HG02759 (cell line): Measurements from ENCODE around the gene SNX13.
"Not testable (repeated sequence)": the region's sequence is repeated elsewhere in the genome, so short reads cannot be mapped to it uniquely, and the experiment has no call there.

Experiments
- ATAC-seq: cut with Tn5 transposase; IDR thresholded peaks from one replicate; pipeline ENCODE4 v1.9.1; 2021; ENCODE audit warnings: mild to moderate bottlenecking, moderate library complexity; ENCODE audit not compliant: unreplicated experiment

Gene SNX13

GRCh38 chr7:17915796-17916195 lies 24.5 kb downstream of the SNX13 start:
- no peak for ATAC-seq

- ATAC-seq = no peak
Measured at GRCh38 chr7:17915168-17915567, 25.1 kb downstream of the SNX13 start.

- no peak for ATAC-seq
Measured at GRCh38 chr7:17913250-17913649, 27.0 kb downstream of the SNX13 start.

- no peak for ATAC-seq
Measured at GRCh38 chr7:17912536-17913235, 27.6 kb downstream of the SNX13 start.

- no peak for ATAC-seq
Measured at GRCh38 chr7:17912050-17912449, 28.2 kb downstream of the SNX13 start.

- no peak for ATAC-seq
Measured at GRCh38 chr7:17910377-17910776, 29.9 kb downstream of the SNX13 start.

GRCh38 chr7:17909310-17909709 lies 31.0 kb downstream of the SNX13 start:
- not testable (repeated sequence) for ATAC-seq

GRCh38 chr7:17907014-17907413 lies 33.3 kb downstream of the SNX13 start:
- ATAC-seq = no peak

- ATAC-seq = no peak
Measured at GRCh38 chr7:17903337-17903736, 37.0 kb downstream of the SNX13 start.

GRCh38 chr7:17902599-17902998 lies 37.7 kb downstream of the SNX13 start:
- ATAC-seq = no peak

GRCh38 chr7:17900464-17900863 lies 39.8 kb downstream of the SNX13 start:
- ATAC-seq = no peak

GRCh38 chr7:17898111-17898510 lies 42.2 kb downstream of the SNX13 start:
- no peak for ATAC-seq

GRCh38 chr7:17887286-17887685 lies 53.0 kb downstream of the SNX13 start:
- ATAC-seq = no peak

- no peak for ATAC-seq
Measured at GRCh38 chr7:17882685-17883084, 57.6 kb downstream of the SNX13 start.

- no peak for ATAC-seq
Measured at GRCh38 chr7:17879075-17879661, 61.1 kb downstream of the SNX13 start.

GRCh38 chr7:17878627-17879026 lies 61.7 kb downstream of the SNX13 start:
- ATAC-seq = no peak

- no peak for ATAC-seq
Measured at GRCh38 chr7:17871815-17872533, 68.3 kb downstream of the SNX13 start.

- ATAC-seq = no peak
Measured at GRCh38 chr7:17870406-17870805, 69.9 kb downstream of the SNX13 start.

- ATAC-seq = no peak
Measured at GRCh38 chr7:17863809-17864143, 76.5 kb downstream of the SNX13 start.

GRCh38 chr7:17863095-17863808 lies 77.0 kb downstream of the SNX13 start:
- no peak for ATAC-seq

- no peak for ATAC-seq
Measured at GRCh38 chr7:17856251-17856650, 84.0 kb downstream of the SNX13 start.

- ATAC-seq = no peak
Measured at GRCh38 chr7:17855202-17855601, 85.1 kb downstream of the SNX13 start.
